ENCODE measurements around the gene RIOK2.

Gene RIOK2

GRCh38 chr5:97133101-97133500 lies 49.9 kb downstream of the RIOK2 start:
- Histone ChIP-seq H3K4me1 (ENCODE audit: control insufficient read depth, insufficient read depth, low read length, poor library complexity, severe bottlenecking) (no peaks in the 10 kb centered on the region), H3K27ac (ENCODE audit: insufficient read depth, low read length, poor library complexity, severe bottlenecking) (no peak overlapping the region)
- no peak for DNase-seq

GRCh38 chr5:97131921-97132320 lies 51.1 kb downstream of the RIOK2 start:
- no peaks in the 10 kb centered on the region for H3K9me3 ChIP-seq (ENCODE audit: control insufficient read depth, low read length)
- no peaks in the 10 kb centered on the region for H3K4me1 ChIP-seq (ENCODE audit: control insufficient read depth, insufficient read depth, low read length, poor library complexity, severe bottlenecking)
- DNase-seq: no peak
- no peaks in the 10 kb centered on the region for H3K36me3 ChIP-seq (ENCODE audit: control insufficient read depth, insufficient read depth, low read length)
- H3K27ac ChIP-seq (ENCODE audit: insufficient read depth, low read length, poor library complexity, severe bottlenecking): no peak overlapping the region
- no peaks in the 10 kb centered on the region for H3K27me3 ChIP-seq (replicated peaks; ENCODE audit: control insufficient read depth, insufficient read depth, low read length, poor library complexity, severe bottlenecking)
- H3K4me3 ChIP-seq (ENCODE audit: insufficient read depth, low read depth, low read length, poor library complexity, severe bottlenecking): no peak overlapping the region

More at GRCh38 chr5:97133101-97133500, 49.9 kb downstream of the RIOK2 start:
- H3K27me3 ChIP-seq (replicated peaks; ENCODE audit: control insufficient read depth, insufficient read depth, low read length, poor library complexity, severe bottlenecking): no peaks in the 10 kb centered on the region
- no peaks in the 10 kb centered on the region for H3K9me3 ChIP-seq (ENCODE audit: control insufficient read depth, low read length)
- H3K36me3 ChIP-seq (ENCODE audit: control insufficient read depth, insufficient read depth, low read length): no peaks in the 10 kb centered on the region
- H3K4me3 ChIP-seq (ENCODE audit: insufficient read depth, low read depth, low read length, poor library complexity, severe bottlenecking): no peak overlapping the region

- DNase-seq: no peak
- no peaks in the 10 kb centered on the region for H3K27me3 ChIP-seq (replicated peaks; ENCODE audit: control insufficient read depth, insufficient read depth, low read length, poor library complexity, severe bottlenecking)
- H3K9me3 ChIP-seq (ENCODE audit: control insufficient read depth, low read length): no peaks in the 10 kb centered on the region
- no peak overlapping the region for H3K4me3 ChIP-seq (ENCODE audit: insufficient read depth, low read depth, low read length, poor library complexity, severe bottlenecking)
- no peak overlapping the region for H3K27ac ChIP-seq (ENCODE audit: insufficient read depth, low read length, poor library complexity, severe bottlenecking)
- H3K36me3 ChIP-seq (ENCODE audit: control insufficient read depth, insufficient read depth, low read length): no peaks in the 10 kb centered on the region
- H3K4me1 ChIP-seq (ENCODE audit: control insufficient read depth, insufficient read depth, low read length, poor library complexity, severe bottlenecking): no peaks in the 10 kb centered on the region
Measured at GRCh38 chr5:97131139-97131710, 51.8 kb downstream of the RIOK2 start.

GRCh38 chr5:97127727-97128126 lies 55.3 kb downstream of the RIOK2 start:
- Histone ChIP-seq H3K4me1 (ENCODE audit: control insufficient read depth, insufficient read depth, low read length, poor library complexity, severe bottlenecking) (no peaks in the 10 kb centered on the region), H3K27ac (ENCODE audit: insufficient read depth, low read length, poor library complexity, severe bottlenecking) (no peak overlapping the region), H3K27me3 (replicated peaks; ENCODE audit: control insufficient read depth, insufficient read depth, low read length, poor library complexity, severe bottlenecking) (no peaks in the 10 kb centered on the region), H3K4me3 (ENCODE audit: insufficient read depth, low read depth, low read length, poor library complexity, severe bottlenecking) (no peak overlapping the region), H3K36me3 (ENCODE audit: control insufficient read depth, insufficient read depth, low read length) (no peaks in the 10 kb centered on the region), H3K9me3 (ENCODE audit: control insufficient read depth, low read length) (no peaks in the 10 kb centered on the region)
- no peak for DNase-seq

- no peaks in the 10 kb centered on the region for H3K27me3 ChIP-seq (replicated peaks; ENCODE audit: control insufficient read depth, insufficient read depth, low read length, poor library complexity, severe bottlenecking)
- H3K4me1 ChIP-seq (ENCODE audit: control insufficient read depth, insufficient read depth, low read length, poor library complexity, severe bottlenecking): no peaks in the 10 kb centered on the region
- H3K9me3 ChIP-seq (ENCODE audit: control insufficient read depth, low read length): no peaks in the 10 kb centered on the region
- no peak overlapping the region for H3K27ac ChIP-seq (ENCODE audit: insufficient read depth, low read length, poor library complexity, severe bottlenecking)
- H3K4me3 ChIP-seq (ENCODE audit: insufficient read depth, low read depth, low read length, poor library complexity, severe bottlenecking): no peak overlapping the region
- DNase-seq: no peak
- no peaks in the 10 kb centered on the region for H3K36me3 ChIP-seq (ENCODE audit: control insufficient read depth, insufficient read depth, low read length)
Measured at GRCh38 chr5:97125125-97125683, 57.8 kb downstream of the RIOK2 start.

GRCh38 chr5:97124335-97124734 lies 58.7 kb downstream of the RIOK2 start:
- no peak for DNase-seq
- Histone ChIP-seq H3K27me3 (replicated peaks; ENCODE audit: control insufficient read depth, insufficient read depth, low read length, poor library complexity, severe bottlenecking) (no peaks in the 10 kb centered on the region), H3K4me1 (ENCODE audit: control insufficient read depth, insufficient read depth, low read length, poor library complexity, severe bottlenecking) (no peaks in the 10 kb centered on the region), H3K4me3 (ENCODE audit: insufficient read depth, low read depth, low read length, poor library complexity, severe bottlenecking) (no peak overlapping the region), H3K27ac (ENCODE audit: insufficient read depth, low read length, poor library complexity, severe bottlenecking) (no peak overlapping the region), H3K9me3 (ENCODE audit: control insufficient read depth, low read length) (no peaks in the 10 kb centered on the region), H3K36me3 (ENCODE audit: control insufficient read depth, insufficient read depth, low read length) (no peaks in the 10 kb centered on the region)

GRCh38 chr5:97121848-97122247 lies 61.2 kb downstream of the RIOK2 start:
- H3K36me3 ChIP-seq (ENCODE audit: control insufficient read depth, insufficient read depth, low read length): no peaks in the 10 kb centered on the region
- no peak for DNase-seq
- no peak overlapping the region for H3K4me3 ChIP-seq (ENCODE audit: insufficient read depth, low read depth, low read length, poor library complexity, severe bottlenecking)
- H3K4me1 ChIP-seq (ENCODE audit: control insufficient read depth, insufficient read depth, low read length, poor library complexity, severe bottlenecking): no peaks in the 10 kb centered on the region
- H3K9me3 ChIP-seq (ENCODE audit: control insufficient read depth, low read length): no peaks in the 10 kb centered on the region
- H3K27ac ChIP-seq (ENCODE audit: insufficient read depth, low read length, poor library complexity, severe bottlenecking): no peak overlapping the region
- H3K27me3 ChIP-seq (replicated peaks; ENCODE audit: control insufficient read depth, insufficient read depth, low read length, poor library complexity, severe bottlenecking): no peaks in the 10 kb centered on the region

GRCh38 chr5:97120195-97120594 lies 62.9 kb downstream of the RIOK2 start:
- no peaks in the 10 kb centered on the region for H3K27me3 ChIP-seq (replicated peaks; ENCODE audit: control insufficient read depth, insufficient read depth, low read length, poor library complexity, severe bottlenecking)
- no peaks in the 10 kb centered on the region for H3K4me1 ChIP-seq (ENCODE audit: control insufficient read depth, insufficient read depth, low read length, poor library complexity, severe bottlenecking)
- no peak for DNase-seq
- H3K9me3 ChIP-seq (ENCODE audit: control insufficient read depth, low read length): no peaks in the 10 kb centered on the region
- no peak overlapping the region for H3K4me3 ChIP-seq (ENCODE audit: insufficient read depth, low read depth, low read length, poor library complexity, severe bottlenecking)
- H3K36me3 ChIP-seq (ENCODE audit: control insufficient read depth, insufficient read depth, low read length): no peaks in the 10 kb centered on the region
- no peak overlapping the region for H3K27ac ChIP-seq (ENCODE audit: insufficient read depth, low read length, poor library complexity, severe bottlenecking)

- Histone ChIP-seq H3K4me1 (ENCODE audit: control insufficient read depth, insufficient read depth, low read length, poor library complexity, severe bottlenecking) (no peaks in the 10 kb centered on the region), H3K4me3 (ENCODE audit: insufficient read depth, low read depth, low read length, poor library complexity, severe bottlenecking) (no peak overlapping the region), H3K9me3 (ENCODE audit: control insufficient read depth, low read length) (no peaks in the 10 kb centered on the region), H3K27ac (ENCODE audit: insufficient read depth, low read length, poor library complexity, severe bottlenecking) (no peak overlapping the region), H3K36me3 (ENCODE audit: control insufficient read depth, insufficient read depth, low read length) (no peaks in the 10 kb centered on the region), H3K27me3 (replicated peaks; ENCODE audit: control insufficient read depth, insufficient read depth, low read length, poor library complexity, severe bottlenecking) (no peaks in the 10 kb centered on the region)
- DNase-seq: no peak
Measured at GRCh38 chr5:97119007-97119390, 64.0 kb downstream of the RIOK2 start.

GRCh38 chr5:97118261-97119006 lies 64.6 kb downstream of the RIOK2 start:
- Histone ChIP-seq H3K4me3 (ENCODE audit: insufficient read depth, low read depth, low read length, poor library complexity, severe bottlenecking) (no peak overlapping the region), H3K36me3 (ENCODE audit: control insufficient read depth, insufficient read depth, low read length) (no peaks in the 10 kb centered on the region), H3K27ac (ENCODE audit: insufficient read depth, low read length, poor library complexity, severe bottlenecking) (no peak overlapping the region), H3K9me3 (ENCODE audit: control insufficient read depth, low read length) (no peaks in the 10 kb centered on the region), H3K27me3 (replicated peaks; ENCODE audit: control insufficient read depth, insufficient read depth, low read length, poor library complexity, severe bottlenecking) (no peaks in the 10 kb centered on the region), H3K4me1 (ENCODE audit: control insufficient read depth, insufficient read depth, low read length, poor library complexity, severe bottlenecking) (no peaks in the 10 kb centered on the region)
- DNase-seq: no peak

Measured in effector memory CD4-positive, alpha-beta T cell (primary cell).